GM11168 (cell line): ENCODE results near the gene WDFY1.
"Not testable (repeated sequence)": the region's sequence is repeated elsewhere in the genome, so short reads cannot be mapped to it uniquely, and the experiment has no call there.

ENCODE experiments used
- in situ Hi-C: fragments of 300-500 bp; cut with MboI; formaldehyde crosslinking; loops from one replicate; pipeline ENCODE4 v1.12.0; 2022; ENCODE audit warnings: low sequenced_read_pairs; ENCODE audit not compliant: unreplicated experiment

Gene WDFY1

GRCh38 chr2:223967981-223968380 lies 22.8 kb upstream of the WDFY1 start:
- in situ Hi-C loops = no loop called here

GRCh38 chr2:223959688-223960087 lies 14.6 kb upstream of the WDFY1 start:
- in situ Hi-C loops = no loop called here

- in situ Hi-C loops = no loop called here
Measured at GRCh38 chr2:223957092-223957851, 12.1 kb upstream of the WDFY1 start, which contains the start of gene MRPL44. Gene MRPL44, plus strand, starts transcription at chr2:223957463. Its CDS starts 10 bp downstream, at chr2:223957473.

- in situ Hi-C loops = no loop called here
Measured at GRCh38 chr2:223956300-223956699, 11.2 kb upstream of the WDFY1 start.

GRCh38 chr2:223954401-223954800 lies 9.3 kb upstream of the WDFY1 start:
- in situ Hi-C loops = no loop called here

- in situ Hi-C loops = no loop called here
Measured at GRCh38 chr2:223952280-223952968, 7.3 kb upstream of the WDFY1 start.

GRCh38 chr2:223950448-223951347 lies 5.6 kb upstream of the WDFY1 start:
- in situ Hi-C loops = no loop called here

GRCh38 chr2:223949241-223949840 lies 4.2 kb upstream of the WDFY1 start:
- in situ Hi-C loops = no loop called here

- in situ Hi-C loops = no loop called here
Measured at GRCh38 chr2:223947711-223948205, 2.6 kb upstream of the WDFY1 start.

GRCh38 chr2:223945755-223946154 lies 620 bp upstream of the WDFY1 start:
- in situ Hi-C loops = no loop called here

GRCh38 chr2:223944166-223944702 lies 901 bp downstream of the WDFY1 start:
- in situ Hi-C loops = no loop called here

GRCh38 chr2:223943561-223944008 lies 1.6 kb downstream of the WDFY1 start:
- in situ Hi-C loops = no loop called here

GRCh38 chr2:223943135-223943534 lies 2.0 kb downstream of the WDFY1 start:
- in situ Hi-C loops = no loop called here

- in situ Hi-C loops = no loop called here
Measured at GRCh38 chr2:223941579-223942277, 3.4 kb downstream of the WDFY1 start.

- in situ Hi-C loops = not testable (repeated sequence)
Measured at GRCh38 chr2:223939438-223939837, 5.7 kb downstream of the WDFY1 start.

GRCh38 chr2:223937535-223937934 lies 7.6 kb downstream of the WDFY1 start:
- in situ Hi-C loops = no loop called here

- in situ Hi-C loops = no loop called here
Measured at GRCh38 chr2:223936862-223937326, 8.2 kb downstream of the WDFY1 start.

- in situ Hi-C loops = no loop called here
Measured at GRCh38 chr2:223935459-223936125, 9.5 kb downstream of the WDFY1 start.
